Measurements from ENCODE around the gene PPIP5K1. TPM values are rescaled to one million over a fixed set of nuclear protein-coding genes. Genes with fewer than 3 reads are reported as not detected.
A peak's percentile ranks its signal among the peaks of the same experiment; 100 is the strongest.
"Not testable (repeated sequence)": the region's sequence is repeated elsewhere in the genome, so short reads cannot be mapped to it uniquely, and the experiment has no call there.

PPIP5K1 gene
- total and polyA plus RNA-seq, 2 of the 4 experiments (the other 2 are of a cell fraction) = 12.7 to 14.2 TPM

DNA sequence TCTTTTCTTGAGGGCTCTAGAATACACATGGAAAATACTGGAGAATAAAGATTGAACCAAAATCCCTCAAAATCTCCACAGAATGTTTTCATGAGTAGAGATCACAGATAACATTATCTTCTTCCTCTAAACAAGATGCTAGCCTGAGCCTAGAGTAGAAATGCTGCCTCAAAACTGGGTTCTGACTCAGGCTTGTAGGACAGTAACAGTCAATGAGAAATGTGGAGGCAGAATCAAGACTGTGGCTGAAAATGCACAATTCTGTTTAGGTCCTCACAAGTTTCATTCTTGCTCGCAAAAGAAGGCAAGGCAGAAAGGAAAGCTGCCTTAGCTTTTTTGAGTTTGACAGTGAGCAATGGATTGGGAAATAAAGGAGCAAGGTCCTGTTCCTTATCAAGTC lies 15.4 kb downstream of the PPIP5K1 start:
- H2BK120ac ChIP-seq (ENCODE audit: low read depth, low read length); H2AFZ ChIP-seq (replicated peaks; ENCODE audit: low read length, poor library complexity); DNase-seq; H2BK5ac ChIP-seq (ENCODE audit: low read depth, low read length, poor library complexity, severe bottlenecking); H3K23ac ChIP-seq (ENCODE audit: low read depth, low read length); H2AK9ac ChIP-seq (replicated peaks; ENCODE audit: low read depth, low read length, poor library complexity); H2BK15ac ChIP-seq (ENCODE audit: low read depth, low read length); H3K4me3 ChIP-seq (ENCODE audit: insufficient read depth, low read depth, low read length); H3K27ac ChIP-seq (ENCODE audit: insufficient read depth, low read length); H2AK5ac ChIP-seq (ENCODE audit: low read depth, low read length); intact Hi-C loops (cut with micrococcal nuclease); H3K18ac ChIP-seq (ENCODE audit: low read depth, low read length); dilution Hi-C loops (cut with HindIII; ENCODE audit: low sequenced_read_pairs, unreplicated experiment); H3K79me1 ChIP-seq (ENCODE audit: low read depth in 1 of 2, low read length in 2 of 2); H4K8ac ChIP-seq (ENCODE audit: low read depth in 2 of 2, low read length in 2 of 2); H3K14ac ChIP-seq (replicated peaks; ENCODE audit: low read depth, low read length); in situ Hi-C loops (cut with MboI; ENCODE audit: low sequenced_read_pairs); POLR2A ChIA-PET (ENCODE audit: unreplicated experiment); H2BK20ac ChIP-seq (ENCODE audit: low read depth, low read length); H3K4me1 ChIP-seq (ENCODE audit: control insufficient read depth, insufficient read depth, low read length); H3K4me2 ChIP-seq (ENCODE audit: low read depth, low read length); H3K4ac ChIP-seq (ENCODE audit: low read depth, low read length); H3K9ac ChIP-seq (ENCODE audit: low read depth, low read length); H3K9me1 ChIP-seq (ENCODE audit: insufficient read depth, low read length); H3K27me3 ChIP-seq (ENCODE audit: control insufficient read depth, insufficient read depth, low read length); ATAC-seq (ENCODE audit: low read depth); H3K36me3 ChIP-seq (ENCODE audit: control insufficient read depth, insufficient read depth, low read length); BruUV-seq (replicated peaks); H3K56ac ChIP-seq (ENCODE audit: extremely low read depth, insufficient read depth, low read length); H4K20me1 ChIP-seq (ENCODE audit: insufficient read depth, low read length); H3K9me3 ChIP-seq (ENCODE audit: control insufficient read depth, insufficient read depth, low read length); H4K5ac ChIP-seq (ENCODE audit: low read depth, low read length); H4K91ac ChIP-seq (ENCODE audit: insufficient read depth, low read depth, low read length); CTCF ChIA-PET: not testable (repeated sequence)
- no CpG with 5 or more reads among the region's 1 CpG for WGBS, 2 experiments (ENCODE audit: extremely low coverage in 2 of 2, insufficient read length in 1 of 2)

DNA sequence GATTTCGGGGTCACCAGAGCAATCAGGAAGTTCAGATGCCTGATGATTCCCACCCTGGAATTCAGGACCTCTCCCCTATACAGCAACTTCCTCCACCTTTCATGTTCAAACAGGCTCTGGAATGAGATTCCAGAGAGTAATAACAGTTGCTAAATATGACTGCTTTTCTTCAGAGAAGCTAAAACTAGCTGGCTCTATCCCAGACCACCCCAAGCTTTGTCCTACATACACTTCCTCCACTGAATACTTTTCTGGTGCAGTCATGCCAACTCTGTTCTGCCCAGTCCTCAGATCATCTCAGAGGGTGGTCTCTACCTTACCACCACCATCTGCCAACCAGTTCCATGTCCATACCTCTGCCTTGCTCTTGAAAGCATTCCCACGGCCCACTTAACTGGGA lies 23.4 kb downstream of the PPIP5K1 start:
- in situ Hi-C loops (cut with MboI; ENCODE audit: low sequenced_read_pairs); H3K4me2 ChIP-seq (ENCODE audit: low read depth, low read length); H2BK15ac ChIP-seq (ENCODE audit: low read depth, low read length); H3K9ac ChIP-seq (ENCODE audit: low read depth, low read length); H2AFZ ChIP-seq (replicated peaks; ENCODE audit: low read length, poor library complexity); H3K9me3 ChIP-seq (ENCODE audit: control insufficient read depth, insufficient read depth, low read length); H4K8ac ChIP-seq (ENCODE audit: low read depth in 2 of 2, low read length in 2 of 2); POLR2A ChIA-PET (ENCODE audit: unreplicated experiment); H4K20me1 ChIP-seq (ENCODE audit: insufficient read depth, low read length); dilution Hi-C loops (cut with HindIII; ENCODE audit: low sequenced_read_pairs, unreplicated experiment); H2BK120ac ChIP-seq (ENCODE audit: low read depth, low read length); H2BK20ac ChIP-seq (ENCODE audit: low read depth, low read length); H3K4me3 ChIP-seq (ENCODE audit: insufficient read depth, low read depth, low read length); H2BK5ac ChIP-seq (ENCODE audit: low read depth, low read length, poor library complexity, severe bottlenecking); intact Hi-C loops (cut with micrococcal nuclease); DNase-seq; H3K14ac ChIP-seq (replicated peaks; ENCODE audit: low read depth, low read length); H3K56ac ChIP-seq (ENCODE audit: extremely low read depth, insufficient read depth, low read length); BruUV-seq (replicated peaks); H3K23ac ChIP-seq (ENCODE audit: low read depth, low read length); H3K36me3 ChIP-seq (ENCODE audit: control insufficient read depth, insufficient read depth, low read length); H3K4me1 ChIP-seq (ENCODE audit: control insufficient read depth, insufficient read depth, low read length); H3K18ac ChIP-seq (ENCODE audit: low read depth, low read length); H3K79me1 ChIP-seq (ENCODE audit: low read depth in 1 of 2, low read length in 2 of 2); H3K27ac ChIP-seq (ENCODE audit: insufficient read depth, low read length); H4K91ac ChIP-seq (ENCODE audit: insufficient read depth, low read depth, low read length); H4K5ac ChIP-seq (ENCODE audit: low read depth, low read length); H3K9me1 ChIP-seq (ENCODE audit: insufficient read depth, low read length); H3K27me3 ChIP-seq (ENCODE audit: control insufficient read depth, insufficient read depth, low read length); H3K4ac ChIP-seq (ENCODE audit: low read depth, low read length); H2AK5ac ChIP-seq (ENCODE audit: low read depth, low read length); H2AK9ac ChIP-seq (replicated peaks; ENCODE audit: low read depth, low read length, poor library complexity); CTCF ChIA-PET: not testable (repeated sequence)
- no CpG with 5 or more reads among the region's 2 CpGs for WGBS, 2 experiments (ENCODE audit: extremely low coverage in 2 of 2, insufficient read length in 1 of 2)
- peak; percentile 76 for ATAC-seq (ENCODE audit: low read depth)
